GM23338 (cell line): ENCODE measurements around the gene SH2D3C. TPM values are rescaled to one million over a fixed set of nuclear protein-coding genes. Genes with fewer than 3 reads are reported as not detected.

Experiments
- ATAC-seq: fragments of 200-7000 bp; cut with Tn5 transposase; 3 replicates; pipeline ENCODE4 v1.9.1; 2020
- DNase-seq: peaks from one replicate; pipeline ENCODE4 v3.0.0-alpha.2; 2015; ENCODE audit warnings: low spot score
- H2AFZ ChIP-seq: fragments of 200-600 bp; sonication (generic); 2 replicates; pipeline ENCODE4 v1.8.0; 2016; ENCODE audit warnings: antibody characterized with exemption, mild to moderate bottlenecking, moderate library complexity
- H3F3A ChIP-seq: fragments of 200-600 bp; sonication (generic); replicated peaks from 2 replicates; pipeline ENCODE4 v1.8.0; 2017; ENCODE audit warnings: antibody characterized with exemption, mixed run types, low read depth
- H3K27ac ChIP-seq: fragments of 200-600 bp; sonication (generic); 2 replicates; pipeline ENCODE4 v1.6.1; 2016; ENCODE audit warnings: low read depth
- H3K27me3 ChIP-seq: fragments of 200-600 bp; sonication (generic); 2 replicates; pipeline ENCODE4 v1.8.0; 2016; ENCODE audit warnings: mild to moderate bottlenecking, mixed run types, moderate library complexity; ENCODE audit not compliant: insufficient read depth
- H3K36me3 ChIP-seq: fragments of 200-600 bp; sonication (generic); 2 replicates; pipeline ENCODE4 v1.8.0; 2016; ENCODE audit warnings: mild to moderate bottlenecking; ENCODE audit not compliant: insufficient read depth
- H3K4me1 ChIP-seq: fragments of 200-600 bp; sonication (generic); 2 replicates; pipeline ENCODE4 v1.8.0; 2016; ENCODE audit warnings: mild to moderate bottlenecking, moderate library complexity; ENCODE audit not compliant: insufficient read depth
- H3K4me2 ChIP-seq: fragments of 200-600 bp; sonication (generic); 2 replicates; pipeline ENCODE4 v1.7.1; 2017; ENCODE audit warnings: mixed run types
- H3K4me3 ChIP-seq: fragments of 200-600 bp; sonication (generic); 2 replicates; pipeline ENCODE4 v1.6.1; 2016; ENCODE audit warnings: mixed run types
- H3K79me2 ChIP-seq: fragments of 200-600 bp; sonication (generic); replicated peaks from 2 replicates; pipeline ENCODE4 v1.8.0; 2017; ENCODE audit warnings: mild to moderate bottlenecking; ENCODE audit not compliant: insufficient read depth
- H3K9me2 ChIP-seq: fragments of 200-600 bp; sonication (generic); 2 replicates; pipeline ENCODE4 v1.8.0; 2017; ENCODE audit not compliant: insufficient read depth
- H4K20me1 ChIP-seq: fragments of 200-600 bp; sonication (generic); replicated peaks from 2 replicates; pipeline ENCODE4 v1.8.0; 2017; ENCODE audit warnings: mild to moderate bottlenecking; ENCODE audit not compliant: insufficient read depth
- H3K27ac Mint-ChIP-seq: 2 replicates; pipeline ENCODE4 v1.8.0; 2020; ENCODE audit warnings: inconsistent platforms, mild to moderate bottlenecking, moderate library complexity, mixed read lengths
- H3K27me3 Mint-ChIP-seq: 3 replicates; pipeline ENCODE4 v1.8.0; 2022; ENCODE audit warnings: low read depth, mild to moderate bottlenecking, moderate library complexity, mixed read lengths, inconsistent platforms; ENCODE audit not compliant: insufficient read depth, poor library complexity
- H3K36me3 Mint-ChIP-seq: 3 replicates; pipeline ENCODE4 v1.8.0; 2021; ENCODE audit warnings: low read depth, mild to moderate bottlenecking, inconsistent platforms, moderate library complexity, mixed read lengths
- H3K4me1 Mint-ChIP-seq: 3 replicates; pipeline ENCODE4 v1.8.0; 2020; ENCODE audit warnings: mild to moderate bottlenecking, inconsistent platforms, mixed read lengths
- H3K4me3 Mint-ChIP-seq: 3 replicates; pipeline ENCODE4 v1.8.0; 2021; ENCODE audit warnings: moderate library complexity, mild to moderate bottlenecking, inconsistent platforms, mixed read lengths
- H3K9me3 Mint-ChIP-seq: 3 replicates; pipeline ENCODE4 v1.8.0; 2020; ENCODE audit warnings: moderate library complexity, mild to moderate bottlenecking, inconsistent platforms, mixed read lengths
- ETS1 ChIP-seq: IDR thresholded peaks from 2 replicates; pipeline ENCODE4 v1.6.1; 2016; ENCODE audit warnings: antibody characterized with exemption
- EZH2 ChIP-seq: fragments of 200-600 bp; sonication (generic); IDR thresholded peaks from one replicate; pipeline ENCODE4 v1.8.0; 2017; ENCODE audit warnings: antibody characterized with exemption, mild to moderate bottlenecking, low read depth; ENCODE audit not compliant: unreplicated experiment
- EZH2phosphoT487 ChIP-seq: fragments of 200-600 bp; sonication (generic); IDR thresholded peaks from one replicate; pipeline ENCODE4 v1.8.1; 2018; ENCODE audit warnings: antibody characterized with exemption; ENCODE audit not compliant: unreplicated experiment
- JUNB ChIP-seq: IDR thresholded peaks from one replicate; pipeline ENCODE4 v1.6.1; 2016; ENCODE audit warnings: antibody characterized with exemption; ENCODE audit not compliant: unreplicated experiment
- NANOG ChIP-seq: IDR thresholded peaks from 2 replicates; pipeline ENCODE4 v1.6.1; 2016; ENCODE audit warnings: antibody characterized with exemption, borderline replicate concordance
- REST ChIP-seq: IDR thresholded peaks from one replicate; pipeline ENCODE4 v1.6.1; 2018; ENCODE audit warnings: antibody characterized with exemption; ENCODE audit not compliant: unreplicated experiment
- STAT1 ChIP-seq: IDR thresholded peaks from one replicate; pipeline ENCODE4 v1.6.1; 2016; ENCODE audit warnings: antibody characterized with exemption; ENCODE audit not compliant: unreplicated experiment
- ZNF114 ChIP-seq: fragments of 250-450 bp; sonication (Bioruptor Pico); IDR thresholded peaks from 2 replicates; pipeline ENCODE4 v1.5.0; 2020; ENCODE audit warnings: mild to moderate bottlenecking, moderate library complexity
- ZNF462 ChIP-seq: fragments of 250-450 bp; sonication (Bioruptor Pico); IDR thresholded peaks from 2 replicates; pipeline ENCODE4 v1.5.0; 2020; ENCODE audit warnings: mild to moderate bottlenecking, moderate library complexity
- polyA plus RNA-seq: library from polyadenylated mRNA; unstranded; fragments of >200 nt; fragmentation: Nextera tagmentation; extraction: Ambion mirVana; gene quantifications from 2 replicates; pipeline ENCODE4 v1.2.1, GENCODE V29; 2016
- total RNA-seq: library from RNA; depleted of rRNA; stranded (reverse); fragments of >200 nt; shearing (Covaris generic); gene quantifications from 2 replicates; pipeline ENCODE4 v1.2.3, GENCODE V29; 2014

The SH2D3C gene
- total and polyA plus RNA-seq, 2 experiments from 2014 or later = 4.2 to 4.5 TPM

GRCh38 chr9:127792417-127793031 lies 14.1 kb upstream of the SH2D3C start:
- peak overlapping the region; percentile 83 for H3K27ac Mint-ChIP-seq
- Histone ChIP-seq H2AFZ (no peak overlapping the region), H3K27ac (peak overlapping the region; percentile 26; the same call in 1 of the 2 replicates), H3K4me3 (no peak overlapping the region), H3K36me3 (peaks cover 49% of the 10 kb centered on the region), H3K79me2 (peaks cover 22% of the 10 kb centered on the region), H3K4me2 (no peak overlapping the region), H3K4me1 (peaks cover 3% of the 10 kb centered on the region; the same call in 1 of the 2 replicates), H3K27me3 (no peaks in the 10 kb centered on the region), H3F3A (peaks cover 49% of the 10 kb centered on the region), H3K9me2 (no peaks in the 10 kb centered on the region), H4K20me1 (peaks cover 22% of the 10 kb centered on the region)
- H3K36me3 Mint-ChIP-seq = peaks cover 52% of the 10 kb centered on the region
- DNase-seq (no peak), ATAC-seq (no peak)
- H3K4me1 Mint-ChIP-seq = peaks cover 5% of the 10 kb centered on the region
- no peak overlapping the region for H3K4me3 Mint-ChIP-seq
- H3K9me3 Mint-ChIP-seq = no peaks in the 10 kb centered on the region
- H3K27me3 Mint-ChIP-seq = peaks cover 11% of the 10 kb centered on the region
- TF ChIP-seq EZH2 (no peak), REST (no peak), ZNF114 (CRISPR knock-in tag) (no peak), ETS1 (no peak), ZNF462 (no peak), NANOG (no peak), JUNB (no peak), STAT1 (no peak), EZH2phosphoT487 (no peak)
